Stimulated activated memory B cell treated with anti-CD40 and anti-IgM and Interleukin-4, amounts not matched to agents 10 μg/mL and 1 μg/mL and 100 μg/mL, for 72 hours (primary cell): Measurements from ENCODE around the gene IL9.
A peak's percentile ranks its signal among the peaks of the same experiment; 100 is the strongest.

Source experiments
- ATAC-seq: fragments of 150-1000 bp; cut with Tn5 transposase; 2 replicates; pipeline ENCODE4 v1.10.0; 2021
- H3K27ac Mint-ChIP-seq: one replicate; pipeline ENCODE4 v1.8.0; 2022; ENCODE audit warnings: mild to moderate bottlenecking, mixed read lengths
- H3K27me3 Mint-ChIP-seq: one replicate; pipeline ENCODE4 v1.8.0; 2022; ENCODE audit warnings: mixed read lengths
- H3K36me3 Mint-ChIP-seq: one replicate; pipeline ENCODE4 v1.8.0; 2022; ENCODE audit warnings: mixed read lengths
- H3K4me1 Mint-ChIP-seq: one replicate; pipeline ENCODE4 v1.8.0; 2022; ENCODE audit warnings: mixed read lengths
- H3K4me3 Mint-ChIP-seq: one replicate; pipeline ENCODE4 v1.8.0; 2022; ENCODE audit warnings: mild to moderate bottlenecking, moderate library complexity, mixed read lengths
- H3K9me3 Mint-ChIP-seq: one replicate; pipeline ENCODE4 v1.8.0; 2022; ENCODE audit warnings: mixed read lengths

Gene IL9

DNA sequence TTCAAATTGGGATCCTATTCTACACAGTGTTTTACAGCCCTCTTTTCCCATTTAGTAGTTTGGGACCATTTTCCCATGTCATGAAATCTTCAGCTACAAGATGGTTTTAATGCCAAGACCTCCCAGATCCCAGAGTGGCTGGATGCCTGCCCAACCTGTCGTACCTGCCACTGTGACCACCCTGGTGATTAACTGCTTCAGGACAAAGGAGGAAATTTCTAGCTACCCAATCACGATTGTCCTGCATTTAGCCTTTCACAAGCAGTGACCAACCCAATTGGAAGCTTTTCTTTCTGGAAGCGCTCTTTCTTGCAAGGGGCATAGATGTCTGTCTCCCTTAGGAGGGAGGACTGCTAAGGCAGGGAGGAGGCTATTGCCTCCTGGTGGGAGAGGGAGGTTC, 13.8 kb downstream of the IL9 start:
- Mint-ChIP-seq H3K4me3 (no peak overlapping the region), H3K27ac (no peak overlapping the region), H3K27me3 (peaks cover 41% of the 10 kb centered on the region), H3K36me3 (no peaks in the 10 kb centered on the region), H3K9me3 (no peaks in the 10 kb centered on the region), H3K4me1 (no peaks in the 10 kb centered on the region)
- ATAC-seq: no peak

- peaks cover 45% of the 10 kb centered on the region for H3K27me3 Mint-ChIP-seq
- H3K36me3 Mint-ChIP-seq: no peaks in the 10 kb centered on the region
- ATAC-seq: no peak
- no peak overlapping the region for H3K27ac Mint-ChIP-seq
- H3K4me3 Mint-ChIP-seq: no peak overlapping the region
- H3K4me1 Mint-ChIP-seq: no peaks in the 10 kb centered on the region
- H3K9me3 Mint-ChIP-seq: no peaks in the 10 kb centered on the region
Measured at GRCh38 chr5:135881244-135881643, 14.4 kb downstream of the IL9 start.

DNA sequence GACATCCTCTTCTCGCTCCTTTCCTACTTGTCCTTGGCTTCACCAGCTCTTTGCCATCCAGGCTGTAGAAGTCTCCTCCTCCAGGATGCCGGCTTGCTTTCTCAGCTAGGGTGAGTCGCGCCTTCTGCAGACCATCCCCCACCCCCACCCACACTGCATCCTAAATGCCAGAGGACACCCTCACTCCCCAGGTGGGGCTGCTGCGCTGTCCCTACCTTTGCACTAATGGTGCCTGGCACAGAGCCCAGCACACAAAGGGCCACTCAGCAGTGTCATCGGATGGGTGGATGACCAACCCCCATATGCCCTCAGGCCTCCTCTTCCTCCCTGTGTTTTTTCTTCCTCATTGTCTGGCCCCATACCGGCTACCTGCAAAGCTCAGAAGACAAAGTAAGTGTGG, 14.8 kb downstream of the IL9 start:
- Mint-ChIP-seq H3K4me3 (no peak overlapping the region), H3K4me1 (no peaks in the 10 kb centered on the region), H3K27me3 (peaks cover 45% of the 10 kb centered on the region), H3K36me3 (no peaks in the 10 kb centered on the region), H3K27ac (no peak overlapping the region), H3K9me3 (no peaks in the 10 kb centered on the region)
- no peak for ATAC-seq

GRCh38 chr5:135880278-135880677, 15.4 kb downstream of the IL9 start:
- Mint-ChIP-seq H3K4me3 (no peak overlapping the region), H3K27me3 (peaks cover 45% of the 10 kb centered on the region), H3K4me1 (no peaks in the 10 kb centered on the region), H3K27ac (no peak overlapping the region), H3K36me3 (no peaks in the 10 kb centered on the region), H3K9me3 (no peaks in the 10 kb centered on the region)
- ATAC-seq: no peak

GRCh38 chr5:135879591-135879990, 16.1 kb downstream of the IL9 start:
- no peak overlapping the region for H3K27ac Mint-ChIP-seq
- no peaks in the 10 kb centered on the region for H3K9me3 Mint-ChIP-seq
- no peak for ATAC-seq
- H3K27me3 Mint-ChIP-seq: peaks cover 49% of the 10 kb centered on the region
- H3K4me3 Mint-ChIP-seq: no peak overlapping the region
- no peaks in the 10 kb centered on the region for H3K4me1 Mint-ChIP-seq
- H3K36me3 Mint-ChIP-seq: no peaks in the 10 kb centered on the region

DNA sequence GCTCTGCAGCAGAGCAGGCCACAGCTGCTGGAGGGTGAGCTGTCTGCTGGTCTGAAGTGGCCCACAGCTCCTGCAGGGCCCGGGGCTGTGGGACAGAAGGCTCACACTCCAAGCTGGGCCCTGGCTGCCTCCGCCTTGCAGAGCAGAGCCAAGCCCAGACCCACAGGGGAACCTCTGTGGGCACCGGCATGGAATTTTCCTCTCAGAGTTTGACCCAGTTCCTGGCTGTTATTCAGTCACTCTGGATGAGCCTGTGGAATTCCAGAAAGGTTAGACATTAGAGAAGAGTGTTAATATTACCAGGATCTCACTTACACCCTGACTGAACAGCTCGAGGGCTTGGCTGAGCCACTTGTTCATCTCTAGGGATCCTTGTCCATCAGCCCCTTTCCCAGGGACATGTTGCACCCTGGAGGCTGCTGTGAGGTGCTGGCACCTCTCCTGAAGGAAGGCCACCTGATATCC, 17.5 kb downstream of the IL9 start:
- Mint-ChIP-seq H3K9me3 (no peaks in the 10 kb centered on the region), H3K4me1 (no peaks in the 10 kb centered on the region), H3K4me3 (no peak overlapping the region), H3K27ac (no peak overlapping the region), H3K27me3 (peaks cover 40% of the 10 kb centered on the region), H3K36me3 (no peaks in the 10 kb centered on the region)
- ATAC-seq: no peak

DNA sequence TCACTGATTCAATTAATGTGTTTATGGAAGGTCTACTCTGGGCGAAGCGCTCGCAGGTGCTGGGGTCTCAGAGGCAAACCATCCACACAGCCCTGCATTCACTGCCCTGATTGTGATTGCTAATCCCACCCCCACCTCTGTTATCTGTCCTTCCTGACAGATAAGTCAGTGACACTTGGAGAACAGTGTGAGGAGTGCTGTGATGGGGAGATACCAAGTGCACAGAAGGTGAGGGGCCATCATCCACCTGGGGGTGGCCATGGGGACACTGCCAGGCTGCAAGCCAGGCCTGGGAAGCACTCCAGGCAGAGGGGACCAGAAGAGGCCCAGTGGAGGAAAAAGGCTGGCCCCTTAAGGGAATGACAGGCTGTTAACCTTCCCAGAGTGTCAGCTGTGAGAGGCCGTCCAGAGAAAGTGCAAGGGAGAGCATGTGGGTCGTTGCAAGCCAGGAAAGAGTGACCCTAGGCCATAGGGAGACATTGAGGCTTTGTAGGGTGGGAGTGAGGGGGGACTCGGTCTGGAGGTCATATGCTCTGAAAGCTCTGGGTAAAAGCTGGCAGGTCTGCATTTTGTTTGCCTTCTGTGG, 18.0 kb downstream of the IL9 start:
- Mint-ChIP-seq H3K4me1 (no peaks in the 10 kb centered on the region), H3K4me3 (no peak overlapping the region), H3K27ac (no peak overlapping the region), H3K9me3 (no peaks in the 10 kb centered on the region), H3K27me3 (peaks cover 35% of the 10 kb centered on the region), H3K36me3 (no peaks in the 10 kb centered on the region)
- ATAC-seq: no peak

DNA sequence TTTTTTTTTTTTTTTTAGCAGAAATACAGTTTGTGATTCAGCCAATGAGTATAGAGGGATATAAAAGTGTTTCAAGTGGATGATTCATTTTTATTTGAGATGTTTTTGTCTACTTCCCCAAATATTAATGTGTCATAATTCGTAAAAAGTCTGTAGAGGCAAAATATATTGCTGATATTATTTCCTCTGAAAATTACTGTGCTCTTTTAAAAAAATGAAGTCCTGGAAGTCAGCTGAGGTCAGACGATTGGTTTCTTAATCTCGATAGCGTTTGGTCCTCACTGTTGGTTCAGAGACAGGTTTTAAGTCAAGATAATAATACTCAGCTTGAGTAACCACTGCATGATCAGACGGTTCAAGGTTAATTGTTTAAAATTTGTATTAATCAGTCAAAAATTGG, 19.5 kb downstream of the IL9 start:
- Mint-ChIP-seq H3K36me3 (no peaks in the 10 kb centered on the region), H3K27me3 (peaks cover 34% of the 10 kb centered on the region), H3K27ac (no peak overlapping the region), H3K9me3 (no peaks in the 10 kb centered on the region), H3K4me3 (no peak overlapping the region), H3K4me1 (no peaks in the 10 kb centered on the region)
- ATAC-seq: no peak

- no peak for ATAC-seq
- Mint-ChIP-seq H3K36me3 (no peaks in the 10 kb centered on the region), H3K4me1 (no peaks in the 10 kb centered on the region), H3K27ac (no peak overlapping the region), H3K9me3 (no peaks in the 10 kb centered on the region), H3K27me3 (peaks cover 28% of the 10 kb centered on the region), H3K4me3 (no peak overlapping the region)
Measured at GRCh38 chr5:135875567-135875966, 20.1 kb downstream of the IL9 start.

GRCh38 chr5:135874461-135874860, 21.2 kb downstream of the IL9 start:
- Mint-ChIP-seq H3K4me1 (no peaks in the 10 kb centered on the region), H3K27ac (no peak overlapping the region), H3K9me3 (no peaks in the 10 kb centered on the region), H3K4me3 (no peak overlapping the region), H3K27me3 (peaks cover 22% of the 10 kb centered on the region), H3K36me3 (no peaks in the 10 kb centered on the region)
- ATAC-seq: no peak

DNA sequence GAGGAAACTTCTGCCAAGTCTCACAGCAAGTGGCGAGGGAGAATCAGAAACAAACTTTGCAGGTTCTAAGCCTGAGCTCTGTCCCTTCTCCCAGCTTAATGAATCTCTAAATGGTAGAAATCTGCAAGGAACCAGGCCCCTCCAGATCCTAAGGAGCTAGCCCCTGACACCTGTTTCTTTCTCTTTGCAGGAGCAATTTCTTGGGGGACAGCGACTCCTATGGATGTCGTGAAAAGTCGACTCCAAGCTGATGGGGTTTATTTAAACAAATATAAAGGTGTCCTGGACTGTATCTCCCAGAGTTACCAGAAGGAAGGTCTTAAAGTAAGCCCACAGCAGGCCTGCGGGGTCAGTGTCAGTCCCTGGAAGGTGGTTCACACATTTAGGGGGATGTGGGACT, 21.8 kb downstream of the IL9 start:
- ATAC-seq: no peak
- Mint-ChIP-seq H3K4me1 (no peaks in the 10 kb centered on the region), H3K36me3 (no peaks in the 10 kb centered on the region), H3K27ac (no peak overlapping the region), H3K4me3 (no peak overlapping the region), H3K27me3 (peaks cover 22% of the 10 kb centered on the region), H3K9me3 (no peaks in the 10 kb centered on the region)

DNA sequence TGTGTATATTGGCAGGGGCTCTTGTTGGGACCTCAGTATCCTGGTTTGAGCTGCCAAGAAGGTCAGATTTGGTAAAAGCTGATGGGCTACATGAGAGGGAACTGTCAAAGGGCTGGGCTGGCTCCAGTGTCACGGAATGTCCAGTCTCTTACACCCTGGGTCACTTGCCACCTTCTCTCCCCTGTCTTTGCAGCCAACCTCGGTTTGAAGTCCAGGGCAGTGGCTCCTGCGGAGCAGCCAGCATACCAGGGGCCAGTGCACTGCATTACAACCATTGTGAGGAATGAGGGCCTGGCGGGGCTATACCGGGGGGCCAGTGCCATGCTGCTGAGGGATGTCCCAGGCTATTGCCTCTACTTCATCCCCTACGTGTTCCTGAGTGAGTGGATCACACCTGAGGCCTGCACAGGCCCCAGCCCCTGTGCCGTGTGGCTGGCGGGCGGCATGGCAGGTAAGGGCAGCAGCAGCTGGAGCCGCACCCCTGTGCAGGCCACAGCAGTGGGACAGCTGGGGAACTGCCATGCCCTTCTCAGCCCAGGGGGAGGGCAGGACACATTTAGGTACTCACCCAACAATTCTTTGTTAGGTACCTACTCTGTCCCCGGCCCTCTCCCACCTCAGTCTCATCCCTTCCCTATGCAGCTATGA, 24.2 kb downstream of the IL9 start:
- Mint-ChIP-seq H3K4me1 (no peaks in the 10 kb centered on the region), H3K4me3 (no peak overlapping the region), H3K27ac (no peak overlapping the region), H3K9me3 (no peaks in the 10 kb centered on the region), H3K36me3 (no peaks in the 10 kb centered on the region), H3K27me3 (peaks cover 7% of the 10 kb centered on the region)
- ATAC-seq: peak; percentile 2

DNA sequence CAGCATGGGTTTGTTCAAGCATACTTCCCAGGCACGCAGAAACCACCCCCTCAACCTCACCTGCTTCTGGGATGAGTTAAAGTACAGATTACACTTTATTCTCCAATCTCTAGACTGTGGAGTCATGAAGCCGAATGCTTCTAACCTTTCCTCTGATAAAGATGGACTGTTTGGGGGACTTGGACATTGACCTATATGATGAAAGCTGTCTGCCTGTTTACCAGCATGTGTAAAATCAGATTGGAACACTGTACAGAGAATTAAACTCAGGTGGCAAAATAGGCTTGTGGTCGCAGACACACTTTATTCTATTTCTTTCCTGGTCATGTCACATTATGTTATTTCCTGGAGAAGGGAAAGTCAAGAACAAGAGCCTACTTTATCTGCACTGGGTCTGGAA, 25.7 kb downstream of the IL9 start:
- ATAC-seq: no peak
- Mint-ChIP-seq H3K27me3 (peaks cover 6% of the 10 kb centered on the region), H3K4me3 (no peak overlapping the region), H3K27ac (no peak overlapping the region), H3K4me1 (no peaks in the 10 kb centered on the region), H3K36me3 (no peaks in the 10 kb centered on the region), H3K9me3 (no peaks in the 10 kb centered on the region)

- no peaks in the 10 kb centered on the region for H3K27me3 Mint-ChIP-seq
- no peaks in the 10 kb centered on the region for H3K36me3 Mint-ChIP-seq
- ATAC-seq: no peak
- H3K9me3 Mint-ChIP-seq: no peaks in the 10 kb centered on the region
- H3K27ac Mint-ChIP-seq: no peak overlapping the region
- H3K4me1 Mint-ChIP-seq: no peaks in the 10 kb centered on the region
- no peak overlapping the region for H3K4me3 Mint-ChIP-seq
Measured at GRCh38 chr5:135869276-135869675, 26.4 kb downstream of the IL9 start.

- Mint-ChIP-seq H3K27ac (no peak overlapping the region), H3K27me3 (no peaks in the 10 kb centered on the region), H3K4me3 (no peak overlapping the region), H3K9me3 (peaks cover 2% of the 10 kb centered on the region), H3K4me1 (no peaks in the 10 kb centered on the region), H3K36me3 (no peaks in the 10 kb centered on the region)
- ATAC-seq: no peak
Measured at GRCh38 chr5:135868681-135869080, 27.0 kb downstream of the IL9 start.

DNA sequence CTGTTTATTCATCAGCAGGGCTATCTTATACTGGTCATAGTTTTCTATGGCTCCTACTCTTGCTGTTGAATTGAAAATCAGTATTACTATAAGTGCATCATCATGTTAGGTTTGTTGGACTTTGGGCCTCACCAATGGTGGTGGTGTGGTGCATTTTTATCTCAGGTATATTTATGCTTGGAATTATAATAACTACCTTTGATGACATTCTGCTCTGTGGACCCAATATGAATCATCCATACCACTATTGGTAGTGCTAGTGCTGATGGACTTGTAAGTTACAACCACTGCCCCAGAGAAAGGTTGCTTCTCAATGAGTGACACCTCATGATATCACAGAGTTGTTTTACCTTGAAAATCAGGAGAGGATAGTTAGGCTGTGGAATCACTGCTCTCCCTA, 28.0 kb downstream of the IL9 start:
- Mint-ChIP-seq H3K27me3 (peaks cover 4% of the 10 kb centered on the region), H3K36me3 (no peaks in the 10 kb centered on the region), H3K4me3 (no peak overlapping the region), H3K4me1 (no peaks in the 10 kb centered on the region), H3K9me3 (peaks cover 4% of the 10 kb centered on the region), H3K27ac (no peak overlapping the region)
- no peak for ATAC-seq
